Measurements from ENCODE around the gene ACSM3. TPM values are rescaled to one million over a fixed set of nuclear protein-coding genes. Genes with fewer than 3 reads are reported as not detected.
"Not testable (repeated sequence)": the region's sequence is repeated elsewhere in the genome, so short reads cannot be mapped to it uniquely, and the experiment has no call there.

ACSM3 gene
- total RNA-seq, 1 donor from 2014 or later: 34.3 TPM

DNA sequence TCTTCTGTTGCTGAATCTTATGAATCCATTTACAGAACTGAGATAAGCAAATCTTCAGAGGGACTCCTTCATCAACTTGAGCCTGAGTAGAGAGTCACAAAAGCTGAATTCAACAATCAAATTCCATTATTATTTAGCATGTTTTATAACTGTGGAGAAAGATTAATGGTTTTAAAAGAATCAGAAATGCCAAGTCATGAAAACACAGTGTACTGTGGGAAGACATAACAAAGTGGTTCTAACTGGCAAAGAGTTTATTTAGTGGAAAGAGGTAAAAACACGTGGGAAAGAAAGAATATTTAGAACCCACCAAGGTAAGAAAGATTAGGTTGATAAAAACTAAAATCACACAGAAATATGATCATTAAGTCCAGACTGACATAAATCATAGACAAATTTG lies 37.5 kb downstream of the ACSM3 start:
- H3K9me3 ChIP-seq: no peaks in the 10 kb centered on the region
- no peak for ATAC-seq
- peaks cover 35% of the 10 kb centered on the region for H3K36me3 ChIP-seq
- H3K4me1 ChIP-seq: peaks cover 6% of the 10 kb centered on the region
- intact Hi-C loops (cut with DNase I): no loop called here
- no peaks in the 10 kb centered on the region for H3K27me3 ChIP-seq
- TF ChIP-seq, protein P1, sequence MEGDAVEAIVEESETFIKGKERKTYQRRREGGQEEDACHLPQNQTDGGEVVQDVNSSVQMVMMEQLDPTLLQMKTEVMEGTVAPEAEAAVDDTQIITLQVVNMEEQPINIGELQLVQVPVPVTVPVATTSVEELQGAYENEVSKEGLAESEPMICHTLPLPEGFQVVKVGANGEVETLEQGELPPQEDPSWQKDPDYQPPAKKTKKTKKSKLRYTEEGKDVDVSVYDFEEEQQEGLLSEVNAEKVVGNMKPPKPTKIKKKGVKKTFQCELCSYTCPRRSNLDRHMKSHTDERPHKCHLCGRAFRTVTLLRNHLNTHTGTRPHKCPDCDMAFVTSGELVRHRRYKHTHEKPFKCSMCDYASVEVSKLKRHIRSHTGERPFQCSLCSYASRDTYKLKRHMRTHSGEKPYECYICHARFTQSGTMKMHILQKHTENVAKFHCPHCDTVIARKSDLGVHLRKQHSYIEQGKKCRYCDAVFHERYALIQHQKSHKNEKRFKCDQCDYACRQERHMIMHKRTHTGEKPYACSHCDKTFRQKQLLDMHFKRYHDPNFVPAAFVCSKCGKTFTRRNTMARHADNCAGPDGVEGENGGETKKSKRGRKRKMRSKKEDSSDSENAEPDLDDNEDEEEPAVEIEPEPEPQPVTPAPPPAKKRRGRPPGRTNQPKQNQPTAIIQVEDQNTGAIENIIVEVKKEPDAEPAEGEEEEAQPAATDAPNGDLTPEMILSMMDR (IDR thresholded peaks at IDR 0.05): no peak
- DNase-seq: no peak
- no peak overlapping the region for H3K27ac ChIP-seq
- no peak overlapping the region for H3K4me3 ChIP-seq

DNA sequence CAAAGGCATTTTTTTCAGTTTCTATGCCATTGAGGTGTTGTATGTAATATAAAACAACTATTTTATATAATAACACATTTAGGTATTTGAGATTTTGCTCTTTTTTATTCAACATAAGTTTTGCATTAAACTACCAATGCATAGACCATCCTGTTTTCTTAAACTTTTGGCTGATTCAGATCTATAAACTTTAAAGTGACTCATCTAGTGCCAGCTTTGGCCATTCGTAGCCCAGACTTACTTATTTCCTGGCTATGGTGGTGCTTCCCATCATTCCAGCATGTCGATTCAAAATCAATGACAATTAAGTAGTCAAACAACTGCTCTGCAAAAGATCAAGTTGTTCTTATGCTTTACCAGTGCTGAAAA lies 39.4 kb downstream of the ACSM3 start:
- H3K9me3 ChIP-seq: no peaks in the 10 kb centered on the region
- ATAC-seq (no peak), DNase-seq (no peak)
- TF ChIP-seq, protein P1 (IDR thresholded peaks at IDR 0.05): no peak
- no peak overlapping the region for H3K4me3 ChIP-seq
- H3K4me1 ChIP-seq: peaks cover 6% of the 10 kb centered on the region
- intact Hi-C loops (cut with DNase I): no loop called here
- H3K27me3 ChIP-seq: no peaks in the 10 kb centered on the region
- peaks cover 16% of the 10 kb centered on the region for H3K36me3 ChIP-seq
- no peak overlapping the region for H3K27ac ChIP-seq

DNA sequence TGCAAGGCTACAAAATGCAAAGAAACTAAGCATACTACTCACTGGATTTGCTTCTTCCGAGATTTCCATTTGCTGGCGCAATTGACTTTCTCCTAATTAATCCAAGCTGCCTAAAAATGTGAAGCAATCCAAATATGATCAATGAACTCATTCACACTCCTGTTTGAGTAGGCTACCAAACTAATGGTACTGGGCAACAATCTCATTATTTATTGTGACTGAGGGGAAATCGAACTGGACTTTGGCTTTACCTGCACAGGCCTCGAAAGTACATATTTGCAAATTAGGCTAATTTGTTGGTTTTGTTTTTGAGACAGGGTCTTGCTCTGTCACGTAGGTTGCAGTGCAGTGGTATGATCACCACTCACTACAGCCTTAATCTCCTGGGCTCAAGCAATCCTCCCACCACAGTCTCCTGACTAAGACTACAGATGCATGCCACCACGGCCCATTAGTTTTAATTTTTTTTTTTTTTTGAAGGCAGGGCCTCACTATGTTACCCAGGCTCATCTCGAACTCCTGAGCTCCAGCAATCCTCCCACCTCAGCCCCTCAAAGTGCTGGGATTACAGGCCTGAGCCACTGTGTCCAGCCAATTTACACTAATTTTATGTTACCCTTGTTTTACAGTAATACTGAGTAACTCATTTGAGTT lies 39.9 kb downstream of the ACSM3 start:
- TF ChIP-seq, protein P1 (IDR thresholded peaks at IDR 0.05): no peak
- Histone ChIP-seq H3K4me3 (no peak overlapping the region), H3K9me3 (no peaks in the 10 kb centered on the region), H3K4me1 (peaks cover 6% of the 10 kb centered on the region), H3K27me3 (no peaks in the 10 kb centered on the region), H3K36me3 (peaks cover 11% of the 10 kb centered on the region), H3K27ac (no peak overlapping the region)
- no peak for DNase-seq
- intact Hi-C loops (cut with DNase I): no loop called here
- ATAC-seq: no peak

DNA sequence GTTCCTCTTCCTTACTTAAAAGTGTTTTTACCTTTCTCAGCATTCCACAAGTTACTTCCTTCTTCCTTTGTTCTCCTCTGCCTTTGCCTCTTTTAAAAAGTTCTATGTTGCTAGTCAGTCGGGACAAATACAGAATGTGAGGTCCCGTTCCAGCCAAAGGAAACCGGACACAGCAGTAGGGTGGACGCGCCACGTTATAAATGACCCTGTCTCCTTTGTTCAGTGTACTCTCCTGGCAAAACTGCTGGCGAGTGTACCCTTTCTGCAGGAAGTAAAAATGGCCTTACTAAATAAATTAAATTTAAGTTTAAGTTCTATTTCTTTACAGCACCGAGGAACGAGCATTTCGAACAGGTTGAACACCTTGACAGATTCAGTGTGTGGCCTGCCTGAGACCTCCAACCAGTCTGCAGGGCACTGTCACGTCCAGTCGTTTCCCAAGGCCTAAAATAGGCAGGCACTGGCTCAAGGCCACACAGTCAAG lies 41.9 kb downstream of the ACSM3 start:
- ATAC-seq; intact Hi-C loops (cut with DNase I): not testable (repeated sequence)

DNA sequence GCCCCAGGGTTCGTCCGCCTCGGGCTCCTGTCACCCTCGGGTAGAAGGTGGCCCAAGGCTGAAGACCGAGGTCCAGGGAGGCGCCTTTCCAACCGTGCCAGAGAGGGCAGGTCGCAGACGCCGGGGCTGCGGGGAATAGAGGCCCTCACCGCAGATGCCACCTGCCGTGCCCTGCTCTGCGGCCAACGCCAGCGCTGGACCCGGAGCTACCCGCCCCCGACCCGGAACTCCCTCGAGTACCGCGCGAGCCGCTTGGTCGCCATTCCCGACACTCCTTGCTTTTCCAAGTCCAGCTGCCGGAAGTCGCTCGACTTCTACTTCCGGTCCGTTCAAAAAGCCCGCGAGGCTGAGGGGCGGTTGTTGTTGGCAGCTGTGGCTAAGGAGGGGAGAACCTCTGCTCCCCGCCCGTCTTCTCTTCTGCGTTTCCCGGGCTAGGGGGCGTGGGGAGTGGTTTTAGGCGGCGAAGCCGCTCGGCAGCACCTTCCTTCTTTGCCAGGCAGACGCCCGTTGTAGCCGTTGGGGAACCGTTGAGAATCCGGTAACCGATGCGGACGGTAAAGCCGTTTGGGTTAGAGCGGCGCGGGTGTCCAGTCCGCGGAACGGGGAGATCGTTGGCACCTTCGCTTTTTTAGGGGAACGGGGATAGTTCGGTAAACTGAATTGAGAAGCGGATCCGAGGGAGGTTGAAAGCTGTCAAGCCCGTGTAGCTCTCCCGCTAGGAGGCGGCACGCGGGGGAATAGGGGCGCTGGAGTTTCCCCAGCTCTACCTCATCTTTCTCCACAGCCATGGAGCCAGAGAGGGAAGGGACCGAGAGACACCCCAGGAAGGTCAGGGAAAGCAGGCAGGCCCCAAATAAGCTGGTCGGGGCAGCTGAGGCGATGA lies 42.6 kb downstream of the ACSM3 start, which contains the start of the genes ERI2 and REXO5:
Gene ERI2 (minus strand): TSS at position 305 of the 883 bp plus-strand sequence. CDS start 42 bp downstream, at position 263.
Gene REXO5 (plus strand): TSS at position 360 of the 883 bp plus-strand sequence. CDS start 427 bp downstream, at position 787.
- H3K9me3 ChIP-seq: no peaks in the 10 kb centered on the region
- intact Hi-C loops (cut with DNase I): no loop called here
- peaks cover 9% of the 10 kb centered on the region for H3K36me3 ChIP-seq
- peak within 1 kb of the TSS; percentile 85 for H3K4me3 ChIP-seq
- TF ChIP-seq, protein P1 (IDR thresholded peaks at IDR 0.05): peak; percentile 44
- peak; percentile 97 for ATAC-seq
- H3K27ac ChIP-seq: peak within 1 kb of the TSS; percentile 92
- peak; percentile 94 for DNase-seq
- H3K4me1 ChIP-seq: peaks cover 6% of the 10 kb centered on the region
- no peaks in the 10 kb centered on the region for H3K27me3 ChIP-seq

More for the DNA sequence above, 41.9 kb downstream of the ACSM3 start:
- not testable (repeated sequence) for H3K9me3 ChIP-seq, H3K4me1 ChIP-seq, H3K27me3 ChIP-seq, H3K36me3 ChIP-seq, DNase-seq
- peak overlapping the region; percentile 85 for H3K4me3 ChIP-seq
- H3K27ac ChIP-seq: peak overlapping the region; percentile 92

DNA sequence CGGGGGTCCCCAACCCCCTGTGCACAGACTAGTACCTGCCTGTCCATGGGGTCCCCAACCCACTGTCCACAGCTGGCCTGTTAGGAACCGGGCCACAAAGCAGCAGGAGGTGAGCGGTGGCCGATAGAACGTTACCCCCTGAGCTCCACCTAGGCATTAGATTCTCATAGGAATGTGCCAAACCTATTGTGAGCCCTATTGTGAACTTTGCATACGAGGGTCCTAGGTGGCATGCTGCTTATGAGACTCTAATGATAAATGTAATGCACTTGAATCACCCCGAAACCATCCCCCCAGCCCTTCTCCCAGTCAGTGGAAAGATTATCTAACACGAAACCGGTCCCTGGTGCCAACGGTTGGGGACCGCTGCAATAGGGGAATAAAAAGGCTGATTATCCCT lies 44.0 kb downstream of the ACSM3 start:
- no peaks in the 10 kb centered on the region for H3K36me3 ChIP-seq
- DNase-seq (no peak), ATAC-seq (no peak)
- intact Hi-C loops (cut with DNase I): no loop called here
- no peaks in the 10 kb centered on the region for H3K9me3 ChIP-seq
- TF ChIP-seq, protein P1 (IDR thresholded peaks at IDR 0.05): no peak
- H3K27me3 ChIP-seq: no peaks in the 10 kb centered on the region
- no peak overlapping the region for H3K4me3 ChIP-seq
- peaks cover 6% of the 10 kb centered on the region for H3K4me1 ChIP-seq
- H3K27ac ChIP-seq: no peak overlapping the region
